Measurements from ENCODE around the gene QSOX2.

GRCh38 chr9:136223871-136224640 is 21.6 kb downstream of the QSOX2 start:
- TF ChIP-seq CTCF (IDR thresholded peaks at IDR 0.05) (no peak), POLR2A (IDR thresholded peaks at IDR 0.05) (no peak)

All from Peyer's patch (tissue), 4 donors.